ENCODE measurements around the gene LRRC3. TPM values are rescaled to one million over a fixed set of nuclear protein-coding genes. Genes with fewer than 3 reads are reported as not detected.

LRRC3 gene
- total and polyA plus RNA-seq, 2 of the 8 experiments (the other 6 are each of a cell fraction or from before 2014, with no cell fraction given): 3.1 to 5.4 TPM

DNA sequence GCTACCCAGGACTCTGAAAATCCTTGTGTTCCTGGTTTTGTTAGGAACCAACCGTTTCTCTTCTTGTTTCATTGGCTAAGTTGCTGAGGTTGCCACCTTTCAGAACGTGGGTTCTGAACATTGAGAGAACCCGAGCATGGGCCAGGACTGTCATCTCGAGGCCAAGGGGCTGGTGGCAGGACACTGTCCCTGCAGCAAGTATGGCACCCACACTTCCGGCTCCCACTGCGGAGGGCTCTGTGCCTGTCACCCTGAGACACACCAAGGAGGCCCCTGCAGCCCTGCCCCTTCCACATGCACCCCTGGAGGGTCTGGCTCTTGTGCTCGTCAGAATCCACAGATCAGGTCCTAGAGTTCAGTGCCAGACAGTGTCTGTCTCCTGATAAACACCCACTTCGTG is 39.1 kb upstream of the LRRC3 start:
- no peak overlapping the region for H3K9ac ChIP-seq (replicated peaks in 1 of 4; ENCODE audit: extremely low read depth in 1 of 4, low read depth in 3 of 4, low read length in 3 of 4)
- H2BK120ac ChIP-seq (replicated peaks; ENCODE audit: low read depth, low read length): no peak overlapping the region
- peaks cover 10% of the 10 kb centered on the region; the same call in 1 of the 2 replicates for H3K23me2 ChIP-seq (ENCODE audit: low read depth, low read length)
- H4K5ac ChIP-seq (ENCODE audit: insufficient read length, low read depth, low read length): no peak overlapping the region
- H3K23ac ChIP-seq (ENCODE audit: insufficient read length): no peak overlapping the region
- no peak overlapping the region for H2BK12ac ChIP-seq (ENCODE audit: low read depth, low read length)
- H3K27me3 ChIP-seq (replicated peaks in 1 of 4; ENCODE audit: control insufficient read depth in 3 of 4, extremely low read depth in 1 of 4, insufficient read depth in 3 of 4, low read length in 3 of 4): no peaks in the 10 kb centered on the region
- no peaks in the 10 kb centered on the region for H3K4me1 ChIP-seq (replicated peaks in 1 of 4; ENCODE audit: control insufficient read depth in 3 of 4, insufficient read depth in 4 of 4, low read length in 3 of 4)
- H3K4me2 ChIP-seq (ENCODE audit: insufficient read depth in 1 of 2, low read depth in 2 of 2, low read length in 2 of 2): no peak overlapping the region
- no peak overlapping the region for H2BK20ac ChIP-seq (ENCODE audit: low read length)
- peaks cover 0 to 6% of the 10 kb centered on the region in 2 experiments for H4K20me1 ChIP-seq (replicated peaks in 1 of 2; ENCODE audit: control insufficient read depth in 1 of 2, insufficient read depth in 2 of 2, low read length in 2 of 2)
- H3K79me2 ChIP-seq (ENCODE audit: control insufficient read depth in 1 of 2, insufficient read depth in 2 of 2, low read length in 2 of 2): no peaks in the 10 kb centered on the region
- 75% methylated on average over 8 of the region's 8 CpGs; no CpG with 5 or more reads in 1 of the 2 experiments for WGBS, 2 experiments (ENCODE audit: extremely low coverage in 1 of 2, insufficient coverage in 1 of 2, insufficient read length in 1 of 2, insufficient replicate concordance in 2 of 2, low coverage in 1 of 2, low lambda C conversion rate in 2 of 2, missing lambda C conversion rate in 1 of 2)
- H2BK5ac ChIP-seq (ENCODE audit: low read depth, low read length): no peak overlapping the region
- peaks cover 21 to 36% of the 10 kb centered on the region in 2 experiments for H3K9me3 ChIP-seq (ENCODE audit: insufficient read depth in 2 of 2, low read depth in 1 of 2, low read length in 1 of 2)
- TF ChIP-seq SAP30 (IDR thresholded peaks at IDR 0.05; ENCODE audit: insufficient read depth, insufficient replicate concordance, low read length) (no peak), KDM5A (IDR thresholded peaks at IDR 0.05; ENCODE audit: low read length) (no peak), TAF1 (IDR thresholded peaks at IDR 0.05; ENCODE audit: low read depth, low read length) (no peak), GTF2F1 (IDR thresholded peaks at IDR 0.05; ENCODE audit: borderline replicate concordance, low read depth, low read length) (no peak), ASH2L (IDR thresholded peaks at IDR 0.05; ENCODE audit: low read length) (no peak), SIRT6 (IDR thresholded peaks at IDR 0.05; ENCODE audit: low read length) (no peak), RFX5 (IDR thresholded peaks at IDR 0.05; ENCODE audit: borderline replicate concordance, low read depth, low read length) (no peak), POLR2AphosphoS5 (IDR thresholded peaks at IDR 0.05; ENCODE audit: low read depth, low read length) (no peak), SP4 (IDR thresholded peaks at IDR 0.05; ENCODE audit: low read length) (no peak)
- H3K36me3 ChIP-seq (ENCODE audit: control insufficient read depth in 2 of 4, insufficient read depth in 4 of 4, low read length in 3 of 4): no peaks in the 10 kb centered on the region
- no peak overlapping the region for H3K56ac ChIP-seq (replicated peaks; ENCODE audit: insufficient read length, low read depth, low read length)
- no peak overlapping the region for H3K4ac ChIP-seq (replicated peaks; ENCODE audit: insufficient read length, low read depth, low read length)
- H2AFZ ChIP-seq (ENCODE audit: low read length): no peak overlapping the region
- H4K8ac ChIP-seq (ENCODE audit: extremely low read depth, insufficient read depth, low read length): no peak overlapping the region; the same call in 1 of the 2 replicates
- POLR2A ChIA-PET (ENCODE audit: partially characterized antibody): interaction anchor here (1.1 kb wide), 1 partner anchor 23 kb away, joined by 6 read pairs; no protein-coding TSS in a partner anchor
- H3K79me1 ChIP-seq (ENCODE audit: low read depth, low read length): no peaks in the 10 kb centered on the region
- FAIRE-seq (no peak), DNase-seq (ENCODE audit: low read depth in 1 of 2, low spot score in 2 of 2) (no peak)
- H2AK5ac ChIP-seq (ENCODE audit: low read depth, low read length): no peak overlapping the region
- H4K91ac ChIP-seq (replicated peaks; ENCODE audit: insufficient read length, low read length): no peak overlapping the region
- CTCF ChIA-PET (ENCODE audit: partially characterized antibody): no interaction called here
- H3K14ac ChIP-seq (ENCODE audit: insufficient read length): no peak overlapping the region
- no peak overlapping the region for H3K4me3 ChIP-seq (ENCODE audit: extremely low read depth in 1 of 4, insufficient read depth in 2 of 4, low read depth in 3 of 4, low read length in 4 of 4)
- H2BK15ac ChIP-seq (ENCODE audit: low read length): no peak overlapping the region
- H3K18ac ChIP-seq (ENCODE audit: extremely low read depth, low read length): no peak overlapping the region
- H3K27ac ChIP-seq (ENCODE audit: low read depth, low read length): no peak overlapping the region

Measured in H1 (cell line).